Mesothelial cell of epicardium (in vitro differentiated cells): ENCODE results near the gene INSM2. TPM values are rescaled to one million over a fixed set of nuclear protein-coding genes. Genes with fewer than 3 reads are reported as not detected.

Experiments used
- DNase-seq, 2 experiments: peaks; one replicate each; pipeline ENCODE4 v3.0.0; 2021; ENCODE audit warnings: low spot score in 2 of 2; ENCODE audit not compliant: unreplicated experiment in 2 of 2
- H3K27ac Mint-ChIP-seq: 2 replicates; pipeline ENCODE4 v1.8.0; 2021; ENCODE audit warnings: mixed read lengths
- H3K27me3 Mint-ChIP-seq: 2 replicates; pipeline ENCODE4 v1.8.0; 2021; ENCODE audit warnings: low read depth, mixed read lengths
- H3K36me3 Mint-ChIP-seq: 2 replicates; pipeline ENCODE4 v1.8.0; 2021; ENCODE audit warnings: mixed read lengths
- H3K4me1 Mint-ChIP-seq: 2 replicates; pipeline ENCODE4 v1.8.0; 2021; ENCODE audit warnings: mixed read lengths
- H3K4me3 Mint-ChIP-seq: 2 replicates; pipeline ENCODE4 v1.8.0; 2021; ENCODE audit warnings: mild to moderate bottlenecking, moderate library complexity, mixed read lengths
- H3K9me3 Mint-ChIP-seq: 2 replicates; pipeline ENCODE4 v1.8.0; 2021; ENCODE audit warnings: mixed read lengths
- total RNA-seq: library from RNA; stranded (reverse); gene quantifications from 3 replicates; pipeline ENCODE4 v1.2.1, GENCODE V29; 2021
- TF ChIP-seq, protein P1 (sequence below): fragments of 200-600 bp; sonication (generic); IDR thresholded peaks from one replicate; pipeline ENCODE4 v1.5.0; 2021; ENCODE audit warnings: antibody characterized with exemption; ENCODE audit not compliant: unreplicated experiment

The INSM2 gene, protein sequence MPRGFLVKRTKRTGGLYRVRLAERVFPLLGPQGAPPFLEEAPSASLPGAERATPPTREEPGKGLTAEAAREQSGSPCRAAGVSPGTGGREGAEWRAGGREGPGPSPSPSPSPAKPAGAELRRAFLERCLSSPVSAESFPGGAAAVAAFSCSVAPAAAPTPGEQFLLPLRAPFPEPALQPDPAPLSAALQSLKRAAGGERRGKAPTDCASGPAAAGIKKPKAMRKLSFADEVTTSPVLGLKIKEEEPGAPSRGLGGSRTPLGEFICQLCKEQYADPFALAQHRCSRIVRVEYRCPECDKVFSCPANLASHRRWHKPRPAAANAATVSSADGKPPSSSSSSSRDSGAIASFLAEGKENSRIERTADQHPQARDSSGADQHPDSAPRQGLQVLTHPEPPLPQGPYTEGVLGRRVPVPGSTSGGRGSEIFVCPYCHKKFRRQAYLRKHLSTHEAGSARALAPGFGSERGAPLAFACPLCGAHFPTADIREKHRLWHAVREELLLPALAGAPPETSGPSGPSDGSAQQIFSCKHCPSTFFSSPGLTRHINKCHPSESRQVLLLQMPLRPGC
- total RNA-seq, result not detected in 3 replicates

DNA sequence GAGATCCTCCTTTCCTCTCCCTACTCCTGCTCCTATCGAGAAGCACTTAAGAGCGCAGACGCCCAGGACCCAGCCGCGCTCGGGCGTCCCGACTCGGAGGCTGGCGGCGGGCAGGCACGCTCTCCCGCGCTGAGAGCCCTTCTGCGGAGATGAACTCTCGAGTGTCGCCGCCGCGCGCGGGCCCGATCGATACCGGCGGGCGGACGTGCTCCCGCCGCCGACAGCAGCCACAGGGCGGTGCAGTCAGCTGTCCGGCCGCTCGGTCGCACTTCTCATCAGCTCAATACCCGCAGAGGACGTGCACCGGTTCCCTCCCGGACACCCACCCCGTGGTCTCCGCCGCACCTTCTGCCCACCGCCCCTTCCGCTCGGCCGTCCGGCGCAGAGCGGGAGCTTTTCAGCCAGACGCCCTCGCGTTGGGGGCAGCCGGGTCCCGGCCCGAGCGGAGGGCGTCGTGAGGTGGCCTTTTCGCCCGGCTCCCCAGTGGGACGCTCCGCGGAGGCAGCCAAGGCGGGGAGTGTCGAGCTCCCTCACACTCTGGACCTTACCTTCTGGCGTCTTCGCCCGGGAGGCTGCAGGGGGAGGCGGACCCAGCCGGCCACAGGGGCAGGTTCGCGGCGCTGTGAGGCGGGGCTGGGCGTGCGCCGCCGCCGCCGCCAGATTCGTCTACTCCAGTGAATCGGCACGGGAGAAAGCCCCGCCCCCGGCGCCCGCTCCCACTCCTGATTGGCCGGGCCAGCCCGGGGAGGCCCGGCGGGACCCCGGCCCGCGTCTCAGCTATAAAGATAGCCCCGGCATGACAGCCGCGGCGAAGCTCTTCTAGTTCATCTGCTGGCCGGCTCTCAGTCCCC lies at the start of gene INSM2:
TSS of gene INSM2 (plus strand) at position 808 of the 851 bp plus-strand sequence. CDS start 89 bp downstream, outside the sequence.
- H3K36me3 Mint-ChIP-seq, result peaks cover 8% of the 10 kb centered on the region
- H3K27ac Mint-ChIP-seq, result no peak within 1 kb of the TSS
- peak within 1 kb of the TSS; percentile 62 for H3K4me3 Mint-ChIP-seq
- H3K27me3 Mint-ChIP-seq, result peaks cover 86% of the 10 kb centered on the region
- TF ChIP-seq, protein P1, sequence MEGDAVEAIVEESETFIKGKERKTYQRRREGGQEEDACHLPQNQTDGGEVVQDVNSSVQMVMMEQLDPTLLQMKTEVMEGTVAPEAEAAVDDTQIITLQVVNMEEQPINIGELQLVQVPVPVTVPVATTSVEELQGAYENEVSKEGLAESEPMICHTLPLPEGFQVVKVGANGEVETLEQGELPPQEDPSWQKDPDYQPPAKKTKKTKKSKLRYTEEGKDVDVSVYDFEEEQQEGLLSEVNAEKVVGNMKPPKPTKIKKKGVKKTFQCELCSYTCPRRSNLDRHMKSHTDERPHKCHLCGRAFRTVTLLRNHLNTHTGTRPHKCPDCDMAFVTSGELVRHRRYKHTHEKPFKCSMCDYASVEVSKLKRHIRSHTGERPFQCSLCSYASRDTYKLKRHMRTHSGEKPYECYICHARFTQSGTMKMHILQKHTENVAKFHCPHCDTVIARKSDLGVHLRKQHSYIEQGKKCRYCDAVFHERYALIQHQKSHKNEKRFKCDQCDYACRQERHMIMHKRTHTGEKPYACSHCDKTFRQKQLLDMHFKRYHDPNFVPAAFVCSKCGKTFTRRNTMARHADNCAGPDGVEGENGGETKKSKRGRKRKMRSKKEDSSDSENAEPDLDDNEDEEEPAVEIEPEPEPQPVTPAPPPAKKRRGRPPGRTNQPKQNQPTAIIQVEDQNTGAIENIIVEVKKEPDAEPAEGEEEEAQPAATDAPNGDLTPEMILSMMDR, result no peak
- no peaks in the 10 kb centered on the region for H3K9me3 Mint-ChIP-seq
- DNase-seq, result peak in 1 of 2 experiments; percentile 75
- peaks cover 10% of the 10 kb centered on the region for H3K4me1 Mint-ChIP-seq

DNA sequence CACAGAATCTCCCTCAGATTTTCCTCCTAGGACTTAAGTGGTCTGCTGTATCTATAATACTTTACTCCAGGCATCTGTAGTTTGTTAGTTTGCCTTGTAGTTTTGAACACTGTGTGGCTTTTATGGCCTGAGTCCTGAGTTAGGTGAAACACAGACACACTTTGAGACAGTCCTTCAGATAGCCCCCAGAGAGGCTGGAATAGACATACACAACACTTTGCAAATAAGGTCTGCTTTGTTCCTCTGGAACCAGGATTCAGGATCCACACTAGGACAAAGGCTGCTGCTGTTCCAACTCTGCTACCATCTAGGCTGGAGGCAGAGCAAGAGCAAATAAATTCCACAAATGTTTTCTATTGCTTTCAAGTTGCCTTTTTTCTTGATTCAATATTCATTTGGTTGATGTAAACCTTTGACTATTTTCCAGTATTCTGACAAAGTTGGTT lies 41.4 kb upstream of the INSM2 start:
- TF ChIP-seq, protein P1, result no peak
- no peak overlapping the region for H3K4me3 Mint-ChIP-seq
- H3K27me3 Mint-ChIP-seq, result peaks cover 2% of the 10 kb centered on the region
- no peaks in the 10 kb centered on the region for H3K4me1 Mint-ChIP-seq
- no peaks in the 10 kb centered on the region for H3K36me3 Mint-ChIP-seq
- peaks cover 26% of the 10 kb centered on the region for H3K9me3 Mint-ChIP-seq
- no peak for DNase-seq
- no peak overlapping the region for H3K27ac Mint-ChIP-seq

DNA sequence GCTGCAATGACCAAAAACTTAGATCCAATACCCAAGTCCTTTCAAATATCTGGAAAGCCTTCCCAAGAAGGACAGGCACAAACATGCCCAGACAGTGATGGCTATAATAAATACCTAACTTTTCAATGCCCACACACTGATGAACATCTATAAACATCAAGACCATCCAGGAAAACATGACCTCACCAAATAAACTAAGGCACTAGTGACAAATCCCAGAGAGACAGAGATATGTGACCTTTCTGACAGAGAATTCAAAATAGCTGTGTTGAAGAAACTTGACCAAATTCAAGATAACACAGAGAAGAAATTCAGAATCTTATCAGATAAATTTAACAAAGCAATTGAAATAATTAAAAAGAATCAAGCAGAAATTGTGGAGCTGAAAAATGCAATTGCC lies 38.7 kb upstream of the INSM2 start:
- no peak overlapping the region for H3K4me3 Mint-ChIP-seq
- DNase-seq, result no peak
- TF ChIP-seq, protein P1, result no peak

DNA sequence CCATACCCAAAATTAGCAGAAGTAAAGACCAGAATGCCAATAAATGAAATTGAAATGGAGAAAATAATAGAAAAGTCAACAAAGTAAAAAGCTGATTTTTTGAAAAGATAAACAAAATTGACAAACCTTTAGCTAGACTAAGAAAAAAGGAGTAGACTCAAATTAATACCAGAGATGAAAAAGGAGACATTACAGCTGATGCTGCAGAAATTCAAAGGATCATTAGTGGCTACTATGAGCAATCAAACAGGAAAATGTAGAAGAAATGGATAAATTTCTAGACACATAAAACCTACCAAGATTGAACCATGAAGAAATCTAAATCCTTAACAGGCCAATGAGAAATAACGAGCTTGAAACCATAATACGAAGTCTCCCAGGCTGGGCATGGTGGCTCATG lies 34.8 kb upstream of the INSM2 start:
- H3K9me3 Mint-ChIP-seq, result peaks cover 7% of the 10 kb centered on the region
- TF ChIP-seq, protein P1, result no peak
- no peaks in the 10 kb centered on the region for H3K4me1 Mint-ChIP-seq
- no peak overlapping the region for H3K4me3 Mint-ChIP-seq
- no peak overlapping the region for H3K27ac Mint-ChIP-seq
- peaks cover 40% of the 10 kb centered on the region for H3K27me3 Mint-ChIP-seq
- DNase-seq, result no peak
- H3K36me3 Mint-ChIP-seq, result no peaks in the 10 kb centered on the region

More for the DNA sequence above, 38.7 kb upstream of the INSM2 start:
- H3K27me3 Mint-ChIP-seq, result peaks cover 14% of the 10 kb centered on the region
- H3K4me1 Mint-ChIP-seq, result no peaks in the 10 kb centered on the region
- no peaks in the 10 kb centered on the region for H3K36me3 Mint-ChIP-seq
- no peak overlapping the region for H3K27ac Mint-ChIP-seq
- peaks cover 26% of the 10 kb centered on the region for H3K9me3 Mint-ChIP-seq

DNA sequence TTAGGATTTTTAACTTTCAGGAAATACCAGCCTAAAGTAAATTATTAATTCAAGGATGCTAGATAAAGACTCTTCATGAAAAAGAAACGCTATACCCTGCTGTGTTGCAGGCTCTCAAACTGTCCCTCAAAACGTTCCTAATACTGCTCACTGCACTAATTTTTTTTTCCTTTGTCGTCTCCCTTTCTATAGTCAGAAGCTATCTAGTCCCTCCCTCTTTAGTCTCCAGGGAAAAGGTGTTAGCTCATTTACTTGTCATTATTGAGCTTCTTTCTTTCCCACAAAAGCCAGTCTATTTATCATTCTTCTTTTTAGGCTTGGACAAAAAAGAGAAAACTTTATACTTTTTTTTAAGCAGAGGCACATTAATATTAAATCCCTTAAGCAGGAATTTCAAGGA lies 30.3 kb upstream of the INSM2 start:
- TF ChIP-seq, protein P1, result no peak
- no peak overlapping the region for H3K27ac Mint-ChIP-seq
- H3K4me3 Mint-ChIP-seq, result no peak overlapping the region
- no peaks in the 10 kb centered on the region for H3K36me3 Mint-ChIP-seq
- H3K27me3 Mint-ChIP-seq, result peaks cover 62% of the 10 kb centered on the region
- H3K4me1 Mint-ChIP-seq, result no peaks in the 10 kb centered on the region
- peaks cover 7% of the 10 kb centered on the region for H3K9me3 Mint-ChIP-seq
- no peak for DNase-seq
